Type B pancreatic cell (in vitro differentiated cells): ENCODE measurements around the gene CCDC157. TPM values are rescaled to one million over a fixed set of nuclear protein-coding genes. Genes with fewer than 3 reads are reported as not detected.

Source experiments
- DNase-seq: peaks from one replicate; pipeline ENCODE4 v3.0.0; 2021; ENCODE audit warnings: mixed read lengths; ENCODE audit not compliant: unreplicated experiment; ENCODE audit errors: extremely low spot score
- H3K27ac Mint-ChIP-seq: 2 replicates; pipeline ENCODE4 v1.8.0; 2021; ENCODE audit warnings: mild to moderate bottlenecking, mixed read lengths
- H3K27me3 Mint-ChIP-seq: 2 replicates; pipeline ENCODE4 v1.8.0; 2021; ENCODE audit warnings: mixed read lengths
- H3K36me3 Mint-ChIP-seq: 2 replicates; pipeline ENCODE4 v1.8.0; 2021; ENCODE audit warnings: mixed read lengths
- H3K4me1 Mint-ChIP-seq: one replicate; pipeline ENCODE4 v1.8.0; 2021; ENCODE audit warnings: mixed read lengths; ENCODE audit not compliant: unreplicated experiment
- H3K4me3 Mint-ChIP-seq: 2 replicates; pipeline ENCODE4 v1.8.0; 2021; ENCODE audit warnings: mild to moderate bottlenecking, mixed read lengths
- H3K9me3 Mint-ChIP-seq: 2 replicates; pipeline ENCODE4 v1.8.0; 2021; ENCODE audit warnings: mixed read lengths
- total RNA-seq: library from RNA; stranded (reverse); gene quantifications from 2 replicates; pipeline ENCODE4 v1.2.1, GENCODE V29; 2021; ENCODE audit warnings: low replicate concordance
- TF ChIP-seq, protein P1 (sequence below): fragments of 200-600 bp; sonication (generic); conservative IDR thresholded peaks from 2 replicates; pipeline ENCODE4 v1.5.0; 2021; ENCODE audit warnings: antibody characterized with exemption, mild to moderate bottlenecking

The CCDC157 gene
- total RNA-seq, 1 donor from 2014 or later: 9.4 TPM

- no peak overlapping the region for H3K4me3 Mint-ChIP-seq
- H3K4me1 Mint-ChIP-seq: peaks cover 7% of the 10 kb centered on the region
- H3K27me3 Mint-ChIP-seq: no peaks in the 10 kb centered on the region
- no peaks in the 10 kb centered on the region for H3K9me3 Mint-ChIP-seq
- TF ChIP-seq, protein P1, sequence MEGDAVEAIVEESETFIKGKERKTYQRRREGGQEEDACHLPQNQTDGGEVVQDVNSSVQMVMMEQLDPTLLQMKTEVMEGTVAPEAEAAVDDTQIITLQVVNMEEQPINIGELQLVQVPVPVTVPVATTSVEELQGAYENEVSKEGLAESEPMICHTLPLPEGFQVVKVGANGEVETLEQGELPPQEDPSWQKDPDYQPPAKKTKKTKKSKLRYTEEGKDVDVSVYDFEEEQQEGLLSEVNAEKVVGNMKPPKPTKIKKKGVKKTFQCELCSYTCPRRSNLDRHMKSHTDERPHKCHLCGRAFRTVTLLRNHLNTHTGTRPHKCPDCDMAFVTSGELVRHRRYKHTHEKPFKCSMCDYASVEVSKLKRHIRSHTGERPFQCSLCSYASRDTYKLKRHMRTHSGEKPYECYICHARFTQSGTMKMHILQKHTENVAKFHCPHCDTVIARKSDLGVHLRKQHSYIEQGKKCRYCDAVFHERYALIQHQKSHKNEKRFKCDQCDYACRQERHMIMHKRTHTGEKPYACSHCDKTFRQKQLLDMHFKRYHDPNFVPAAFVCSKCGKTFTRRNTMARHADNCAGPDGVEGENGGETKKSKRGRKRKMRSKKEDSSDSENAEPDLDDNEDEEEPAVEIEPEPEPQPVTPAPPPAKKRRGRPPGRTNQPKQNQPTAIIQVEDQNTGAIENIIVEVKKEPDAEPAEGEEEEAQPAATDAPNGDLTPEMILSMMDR: no peak
- no peak overlapping the region for H3K27ac Mint-ChIP-seq
- no peak for DNase-seq
- H3K36me3 Mint-ChIP-seq: peaks cover 3% of the 10 kb centered on the region
Observed at GRCh38 chr22:30408388-30409102, 51.7 kb downstream of the CCDC157 start.

- DNase-seq: no peak
- H3K4me3 Mint-ChIP-seq: no peak overlapping the region
- TF ChIP-seq, protein P1: no peak
- peaks cover 15% of the 10 kb centered on the region for H3K36me3 Mint-ChIP-seq
- H3K4me1 Mint-ChIP-seq: peaks cover 7% of the 10 kb centered on the region
- no peak overlapping the region for H3K27ac Mint-ChIP-seq
- no peaks in the 10 kb centered on the region for H3K9me3 Mint-ChIP-seq
- H3K27me3 Mint-ChIP-seq: no peaks in the 10 kb centered on the region
Observed at GRCh38 chr22:30411780-30412179, 55.0 kb downstream of the CCDC157 start.

GRCh38 chr22:30413001-30413400 is 56.2 kb downstream of the CCDC157 start:
- Mint-ChIP-seq H3K27me3 (no peaks in the 10 kb centered on the region), H3K27ac (peak overlapping the region; percentile 8), H3K36me3 (peaks cover 17% of the 10 kb centered on the region), H3K4me1 (peaks cover 7% of the 10 kb centered on the region), H3K9me3 (no peaks in the 10 kb centered on the region), H3K4me3 (no peak overlapping the region)
- TF ChIP-seq, protein P1: no peak
- no peak for DNase-seq

DNA sequence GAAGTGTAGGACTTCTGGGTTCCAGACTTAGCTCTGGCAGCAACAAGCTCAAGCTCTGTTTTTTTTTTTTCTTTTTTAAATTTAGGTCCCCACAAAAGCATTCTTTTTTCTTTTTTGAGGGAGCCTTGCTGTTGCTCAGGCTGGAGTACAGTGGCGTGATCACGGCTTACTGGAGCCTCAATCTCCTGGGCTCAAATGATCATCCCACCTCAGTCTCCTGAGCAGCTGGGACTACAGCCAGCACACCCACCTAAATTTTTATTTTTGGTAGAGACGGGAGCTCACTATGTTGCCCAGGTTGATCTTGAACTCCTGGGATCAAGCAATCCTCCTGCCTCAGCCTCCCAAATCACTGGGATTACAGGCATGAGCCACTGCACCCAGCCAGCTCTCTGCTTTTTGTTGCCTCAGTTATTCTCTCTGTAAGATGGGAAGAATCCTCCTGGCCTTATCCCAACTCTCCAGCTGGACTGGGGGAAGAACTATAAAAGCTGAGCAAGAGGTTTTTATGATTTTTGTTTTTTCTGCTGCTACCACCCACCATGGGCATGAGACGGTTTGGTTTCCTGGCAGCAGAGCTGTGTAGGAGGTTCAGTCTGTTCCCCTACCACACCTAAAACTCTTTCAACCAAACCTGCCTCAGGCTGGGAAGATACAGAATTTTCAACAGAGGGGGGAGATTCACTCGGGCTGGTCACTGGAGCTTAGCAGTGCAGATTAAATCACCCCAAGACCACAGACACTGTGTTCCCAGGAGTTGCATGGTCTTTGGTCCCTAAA is 57.1 kb downstream of the CCDC157 start:
- peaks cover 17% of the 10 kb centered on the region for H3K36me3 Mint-ChIP-seq
- H3K4me1 Mint-ChIP-seq: peaks cover 7% of the 10 kb centered on the region
- H3K27me3 Mint-ChIP-seq: no peaks in the 10 kb centered on the region
- DNase-seq: no peak
- TF ChIP-seq, protein P1: no peak
- no peaks in the 10 kb centered on the region for H3K9me3 Mint-ChIP-seq
- no peak overlapping the region for H3K27ac Mint-ChIP-seq
- H3K4me3 Mint-ChIP-seq: no peak overlapping the region

DNA sequence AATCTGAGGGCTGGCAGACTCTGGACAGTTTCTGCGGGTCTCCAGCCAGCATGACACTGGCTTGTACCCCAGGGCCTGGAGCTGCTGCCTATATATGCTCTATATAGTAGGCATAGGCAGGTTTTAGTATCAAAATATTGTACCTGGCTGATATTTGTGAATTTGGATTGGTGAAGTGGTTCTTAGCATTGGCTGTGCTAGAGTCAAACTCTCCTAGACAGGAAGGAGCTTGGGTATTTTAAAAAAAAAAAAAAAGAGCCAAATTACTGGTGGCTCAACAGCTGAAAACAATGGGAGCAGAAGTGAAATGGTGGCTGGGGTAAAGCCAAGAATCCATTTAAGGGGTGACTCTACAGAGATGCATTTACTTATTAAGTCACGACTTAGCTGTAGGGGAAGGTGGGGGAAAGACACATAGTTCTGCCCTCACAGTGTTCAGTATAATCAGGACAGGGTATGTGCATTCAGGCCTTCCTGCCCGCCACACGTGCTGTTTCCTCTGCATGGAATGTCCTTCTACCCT is 57.8 kb downstream of the CCDC157 start:
- Mint-ChIP-seq H3K9me3 (no peaks in the 10 kb centered on the region), H3K36me3 (peaks cover 17% of the 10 kb centered on the region), H3K27ac (no peak overlapping the region), H3K27me3 (no peaks in the 10 kb centered on the region), H3K4me1 (peaks cover 7% of the 10 kb centered on the region), H3K4me3 (no peak overlapping the region)
- no peak for DNase-seq
- TF ChIP-seq, protein P1: no peak
